Transverse colon (tissue), 3 donors: Measurements from ENCODE around the gene FOSL2.

Source experiments
- EP300 ChIP-seq: sonication (generic); formaldehyde crosslinking; IDR thresholded peaks from one replicate; pipeline ENCODE4 v1.6.1; 2017; ENCODE audit warnings: antibody characterized with exemption, low read depth
- POLR2A ChIP-seq: fragments of 450-650 bp; IDR thresholded peaks from one replicate; pipeline ENCODE4 v1.6.1; 2016; ENCODE audit warnings: antibody characterized with exemption, mild to moderate bottlenecking, moderate library complexity
- TF ChIP-seq, protein P1 (sequence below), 5 experiments: fragments of 200-600 bp in 3 of 5; fragments of 450-650 bp in 2 of 5; sonication (generic) in 3 of 5; IDR thresholded peaks; 1 replicate in 2 of 5; 2 replicates in 3 of 5; pipeline ENCODE4 v1.5.1; 2016 to 2017; ENCODE audit warnings: antibody characterized with exemption in 5 of 5, inconsistent platforms in 3 of 5, mild to moderate bottlenecking in 2 of 5, moderate library complexity in 1 of 5

GRCh38 chr2:28387082-28387960, 5.3 kb upstream of the FOSL2 start:
- TF ChIP-seq POLR2A (no peak), EP300 (no peak)
- TF ChIP-seq, protein P1, sequence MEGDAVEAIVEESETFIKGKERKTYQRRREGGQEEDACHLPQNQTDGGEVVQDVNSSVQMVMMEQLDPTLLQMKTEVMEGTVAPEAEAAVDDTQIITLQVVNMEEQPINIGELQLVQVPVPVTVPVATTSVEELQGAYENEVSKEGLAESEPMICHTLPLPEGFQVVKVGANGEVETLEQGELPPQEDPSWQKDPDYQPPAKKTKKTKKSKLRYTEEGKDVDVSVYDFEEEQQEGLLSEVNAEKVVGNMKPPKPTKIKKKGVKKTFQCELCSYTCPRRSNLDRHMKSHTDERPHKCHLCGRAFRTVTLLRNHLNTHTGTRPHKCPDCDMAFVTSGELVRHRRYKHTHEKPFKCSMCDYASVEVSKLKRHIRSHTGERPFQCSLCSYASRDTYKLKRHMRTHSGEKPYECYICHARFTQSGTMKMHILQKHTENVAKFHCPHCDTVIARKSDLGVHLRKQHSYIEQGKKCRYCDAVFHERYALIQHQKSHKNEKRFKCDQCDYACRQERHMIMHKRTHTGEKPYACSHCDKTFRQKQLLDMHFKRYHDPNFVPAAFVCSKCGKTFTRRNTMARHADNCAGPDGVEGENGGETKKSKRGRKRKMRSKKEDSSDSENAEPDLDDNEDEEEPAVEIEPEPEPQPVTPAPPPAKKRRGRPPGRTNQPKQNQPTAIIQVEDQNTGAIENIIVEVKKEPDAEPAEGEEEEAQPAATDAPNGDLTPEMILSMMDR (IDR thresholded peaks at IDR 0.05) = no peak
